Caco-2 (cell line): ENCODE measurements around the gene COA8. TPM values are rescaled to one million over a fixed set of nuclear protein-coding genes. Genes with fewer than 3 reads are reported as not detected.

Experiments
- BruUV-seq: library from RNA; stranded (reverse); fragments of 400-500 nt; replicated peaks from 2 replicates; lab custom pipeline; 2021; lab: Mats Ljungman, UMichigan
- CTCF ChIA-PET: fragments of 300-600 bp; sonication (Branson Sonifier 250); formaldehyde crosslinking; loops from one replicate; lab custom pipeline; 2022; ENCODE audit warnings: antibody characterized with exemption; lab: Charles Lee
- POLR2A ChIA-PET: fragments of 300-600 bp; sonication (Branson Sonifier 250); formaldehyde crosslinking; loops from one replicate; lab custom pipeline; 2022; ENCODE audit warnings: antibody characterized with exemption; lab: Charles Lee
- DNase-seq, 2 experiments: peaks; one replicate each; pipeline versions ENCODE4 v3.0.0 to v3.0.0-alpha.2; 2020 to 2022
- H3K27me3 ChIP-seq: replicated peaks from 2 replicates; pipeline ENCODE4 v1.6.0; 2011; ENCODE audit warnings: low read length; ENCODE audit not compliant: control insufficient read depth, insufficient read depth
- H3K36me3 ChIP-seq: 2 replicates; pipeline ENCODE4 v1.5.1; 2011; ENCODE audit warnings: low read length; ENCODE audit not compliant: control insufficient read depth, insufficient read depth
- H3K4me1 ChIP-seq: fragments of 250-450 bp; sonication (Bioruptor Pico); 2 replicates; pipeline ENCODE4 v1.5.1; 2020; ENCODE audit warnings: mild to moderate bottlenecking
- H3K4me3 ChIP-seq: 2 replicates; pipeline ENCODE4 v1.5.1; 2011; ENCODE audit warnings: low read depth, mild to moderate bottlenecking, control low read depth, low read length
- H3K9me3 ChIP-seq: fragments of 250-450 bp; sonication (Bioruptor Pico); 2 replicates; pipeline ENCODE4 v1.5.1; 2020; ENCODE audit warnings: mild to moderate bottlenecking, moderate library complexity
- H3K27ac Mint-ChIP-seq: one replicate; pipeline ENCODE4 v1.8.0; 2022; ENCODE audit warnings: mixed read lengths; ENCODE audit not compliant: unreplicated experiment
- H3K27me3 Mint-ChIP-seq: one replicate; pipeline ENCODE4 v1.8.0; 2022; ENCODE audit warnings: mixed read lengths; ENCODE audit not compliant: insufficient read depth, unreplicated experiment
- H3K36me3 Mint-ChIP-seq: one replicate; pipeline ENCODE4 v1.8.0; 2022; ENCODE audit warnings: mild to moderate bottlenecking, mixed read lengths; ENCODE audit not compliant: insufficient read depth, unreplicated experiment
- H3K4me1 Mint-ChIP-seq: one replicate; pipeline ENCODE4 v1.8.0; 2022; ENCODE audit warnings: low read depth, mixed read lengths; ENCODE audit not compliant: unreplicated experiment
- H3K4me3 Mint-ChIP-seq: one replicate; pipeline ENCODE4 v1.8.0; 2022; ENCODE audit warnings: mild to moderate bottlenecking, moderate library complexity, mixed read lengths; ENCODE audit not compliant: unreplicated experiment
- H3K9me3 Mint-ChIP-seq: one replicate; pipeline ENCODE4 v1.8.0; 2022; ENCODE audit warnings: mixed read lengths; ENCODE audit not compliant: unreplicated experiment
- intact Hi-C: fragments of 100-400 bp; cut with micrococcal nuclease; formaldehyde crosslinking; loops from one replicate; pipeline ENCODE4 v1.10.0; 2022; ENCODE audit not compliant: unreplicated experiment
- total RNA-seq: library from RNA; stranded (reverse); gene quantifications from 2 replicates; pipeline ENCODE4 v1.2.3, GENCODE V29; 2022
- TF ChIP-seq, protein P1 (sequence below), 2 experiments: fragments of 200-600 bp in 1 of 2; IDR thresholded peaks; 1 replicate in 1 of 2; 2 replicates in 1 of 2; pipeline versions ENCODE4 v1.5.1 to v1.8.0; 2011 to 2022; ENCODE audit warnings: antibody characterized with exemption in 1 of 2, control low read depth in 1 of 2, inconsistent platforms in 1 of 2, low read depth in 1 of 2, low read length in 1 of 2, mild to moderate bottlenecking in 1 of 2, moderate library complexity in 1 of 2; ENCODE audit not compliant: insufficient read depth in 1 of 2, severe bottlenecking in 1 of 2, unreplicated experiment in 1 of 2

COA8 gene
- total RNA-seq, 1 experiment from 2014 or later, result 50.7 TPM

DNA sequence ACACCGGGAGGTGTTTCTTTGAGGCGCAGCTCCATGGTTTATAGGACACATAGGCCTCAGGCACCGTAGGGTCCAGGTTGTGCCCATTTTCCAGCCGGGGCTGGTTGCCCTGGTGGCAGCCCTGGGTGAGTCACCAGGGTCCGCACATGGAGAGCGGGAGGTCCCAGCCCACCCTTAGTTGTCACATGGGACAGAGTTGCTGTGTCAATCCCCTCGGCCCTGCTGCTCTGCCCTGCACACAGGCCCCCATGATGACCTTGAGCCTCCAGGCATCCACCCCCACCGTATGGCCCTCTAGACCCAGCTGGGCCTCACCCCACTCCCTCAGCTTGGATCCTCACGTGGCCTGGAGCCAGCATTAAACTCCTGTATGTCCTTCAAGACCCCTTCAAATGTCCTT is 26.1 kb upstream of the COA8 start:
- no peak for DNase-seq
- Mint-ChIP-seq H3K4me1 (no peaks in the 10 kb centered on the region), H3K9me3 (no peaks in the 10 kb centered on the region), H3K27ac (no peak overlapping the region), H3K36me3 (peaks cover 16% of the 10 kb centered on the region), H3K4me3 (no peak overlapping the region), H3K27me3 (no peaks in the 10 kb centered on the region)
- H3K4me3 ChIP-seq, result no peak overlapping the region
- CTCF ChIA-PET, result interaction anchor here (1.7 kb wide), 1 partner anchor 18 kb away, joined by 4 read pairs; no protein-coding TSS in a partner anchor
- intact Hi-C loops, result no loop called here
- POLR2A ChIA-PET, result no interaction called here
- H3K36me3 ChIP-seq, result peaks cover 2% of the 10 kb centered on the region; the same call in 1 of the 2 replicates
- TF ChIP-seq, protein P1, sequence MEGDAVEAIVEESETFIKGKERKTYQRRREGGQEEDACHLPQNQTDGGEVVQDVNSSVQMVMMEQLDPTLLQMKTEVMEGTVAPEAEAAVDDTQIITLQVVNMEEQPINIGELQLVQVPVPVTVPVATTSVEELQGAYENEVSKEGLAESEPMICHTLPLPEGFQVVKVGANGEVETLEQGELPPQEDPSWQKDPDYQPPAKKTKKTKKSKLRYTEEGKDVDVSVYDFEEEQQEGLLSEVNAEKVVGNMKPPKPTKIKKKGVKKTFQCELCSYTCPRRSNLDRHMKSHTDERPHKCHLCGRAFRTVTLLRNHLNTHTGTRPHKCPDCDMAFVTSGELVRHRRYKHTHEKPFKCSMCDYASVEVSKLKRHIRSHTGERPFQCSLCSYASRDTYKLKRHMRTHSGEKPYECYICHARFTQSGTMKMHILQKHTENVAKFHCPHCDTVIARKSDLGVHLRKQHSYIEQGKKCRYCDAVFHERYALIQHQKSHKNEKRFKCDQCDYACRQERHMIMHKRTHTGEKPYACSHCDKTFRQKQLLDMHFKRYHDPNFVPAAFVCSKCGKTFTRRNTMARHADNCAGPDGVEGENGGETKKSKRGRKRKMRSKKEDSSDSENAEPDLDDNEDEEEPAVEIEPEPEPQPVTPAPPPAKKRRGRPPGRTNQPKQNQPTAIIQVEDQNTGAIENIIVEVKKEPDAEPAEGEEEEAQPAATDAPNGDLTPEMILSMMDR (IDR thresholded peaks at IDR 0.05; ENCODE audit: insufficient read depth in 1 of 2, low read depth in 1 of 2, low read length in 1 of 2, severe bottlenecking in 1 of 2, unreplicated experiment in 1 of 2), result no peak
- H3K4me1 ChIP-seq, result no peaks in the 10 kb centered on the region
- BruUV-seq, result no TSS peak
- H3K27me3 ChIP-seq, result no peaks in the 10 kb centered on the region
- no peaks in the 10 kb centered on the region for H3K9me3 ChIP-seq

DNA sequence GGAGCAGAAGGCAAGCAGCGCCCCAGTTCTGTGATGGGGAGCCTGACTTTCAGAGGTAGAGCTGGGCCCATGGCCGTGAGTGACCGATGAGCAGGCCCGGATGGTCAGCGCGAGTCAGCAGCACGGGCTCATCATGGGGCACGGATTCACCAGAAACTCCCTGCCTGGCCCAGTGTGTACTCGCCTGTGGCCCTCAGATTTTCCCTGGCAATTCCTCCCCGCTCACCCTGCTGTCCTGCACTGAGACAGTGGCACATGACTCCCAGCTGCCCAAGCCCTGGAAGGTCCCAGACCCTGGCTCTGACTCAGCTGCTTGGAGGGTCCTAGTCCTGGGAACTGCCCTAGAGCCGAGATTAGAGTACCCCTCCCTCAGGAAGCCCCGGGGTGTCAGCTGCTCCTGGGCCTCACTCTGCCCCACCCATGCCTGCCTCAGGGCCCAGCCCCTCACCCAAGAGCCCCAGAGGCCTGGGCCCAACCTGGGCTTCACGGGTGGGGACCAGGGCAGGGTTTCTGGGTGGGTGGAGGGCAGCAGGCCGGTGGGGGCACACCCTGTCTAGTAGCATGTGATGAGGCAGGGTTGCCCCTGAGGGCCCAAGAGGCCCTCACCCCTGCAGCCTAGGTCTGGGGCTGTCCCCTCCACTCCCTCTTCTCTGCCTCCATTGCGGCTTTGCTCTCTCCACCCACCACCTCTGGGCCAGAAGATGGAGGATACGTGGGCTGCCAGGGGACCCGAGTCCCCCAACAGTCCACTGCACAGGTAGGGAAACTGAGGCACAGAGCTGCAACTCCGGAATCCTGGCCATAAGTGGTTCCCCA is 25.4 kb upstream of the COA8 start:
- H3K9me3 ChIP-seq, result no peaks in the 10 kb centered on the region
- Mint-ChIP-seq H3K27me3 (no peaks in the 10 kb centered on the region), H3K9me3 (no peaks in the 10 kb centered on the region), H3K27ac (no peak overlapping the region), H3K4me1 (no peaks in the 10 kb centered on the region), H3K36me3 (peaks cover 16% of the 10 kb centered on the region), H3K4me3 (no peak overlapping the region)
- no peaks in the 10 kb centered on the region for H3K27me3 ChIP-seq
- intact Hi-C loops, result no loop called here
- peaks cover under 1% of the 10 kb centered on the region; the same call in 1 of the 2 replicates for H3K4me1 ChIP-seq
- DNase-seq, result no peak
- CTCF ChIA-PET, result interaction anchor here (1.7 kb wide), 1 partner anchor 19 kb away, joined by 4 read pairs; no protein-coding TSS in a partner anchor
- no TSS peak for BruUV-seq
- POLR2A ChIA-PET, result interaction anchor here (0.6 kb wide), 1 partner anchor 166 kb away, joined by 3 read pairs; no protein-coding TSS in a partner anchor
- TF ChIP-seq, protein P1 (IDR thresholded peaks at IDR 0.05; ENCODE audit: insufficient read depth in 1 of 2, low read depth in 1 of 2, low read length in 1 of 2, severe bottlenecking in 1 of 2, unreplicated experiment in 1 of 2), result no peak
- no peak overlapping the region for H3K4me3 ChIP-seq
- peaks cover under 1% of the 10 kb centered on the region; the same call in 1 of the 2 replicates for H3K36me3 ChIP-seq

DNA sequence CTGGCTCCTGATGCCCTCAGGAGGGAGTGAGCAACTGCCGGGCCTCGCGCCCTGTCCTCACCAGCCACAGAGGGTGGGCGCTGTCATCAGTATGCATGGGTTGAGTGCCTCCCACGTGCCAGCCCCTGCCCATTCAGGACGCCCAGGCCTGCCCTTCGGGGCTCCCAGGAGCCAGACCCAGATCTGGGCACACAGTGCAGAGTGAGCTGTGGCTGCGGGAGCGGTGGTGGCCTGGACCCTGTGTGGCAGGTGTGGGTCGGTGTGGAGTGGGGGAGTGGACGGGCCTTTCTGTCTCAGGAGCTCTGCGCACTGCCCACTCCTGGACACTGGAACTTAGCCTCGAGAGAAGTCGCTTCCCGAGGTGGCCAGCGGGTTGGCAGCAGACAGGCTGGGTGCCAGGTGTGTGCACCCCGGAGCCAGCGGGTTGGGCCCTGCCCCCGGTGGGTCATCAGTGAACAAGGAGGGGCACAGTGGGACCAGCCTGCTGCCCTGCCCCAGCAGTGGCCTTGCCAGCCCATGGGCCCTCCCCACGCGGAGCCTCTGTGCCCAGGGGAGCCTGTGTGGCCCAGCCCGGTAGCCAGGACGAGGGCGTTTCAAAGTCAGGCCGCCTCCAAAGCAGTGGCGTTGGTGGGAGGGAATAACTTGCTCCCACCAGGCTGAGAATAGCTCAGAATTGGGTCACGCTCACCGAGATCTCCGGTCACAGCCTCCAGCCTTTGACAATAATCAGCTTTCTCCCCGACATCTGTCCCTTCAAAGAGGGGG is 24.3 kb upstream of the COA8 start:
- intact Hi-C loops, result no loop called here
- Mint-ChIP-seq H3K4me3 (no peak overlapping the region), H3K27me3 (no peaks in the 10 kb centered on the region), H3K36me3 (peaks cover 16% of the 10 kb centered on the region), H3K27ac (no peak overlapping the region), H3K4me1 (no peaks in the 10 kb centered on the region), H3K9me3 (no peaks in the 10 kb centered on the region)
- no peaks in the 10 kb centered on the region for H3K9me3 ChIP-seq
- H3K4me1 ChIP-seq, result peaks cover 6% of the 10 kb centered on the region
- H3K27me3 ChIP-seq, result no peaks in the 10 kb centered on the region
- DNase-seq, result no peak
- no TSS peak for BruUV-seq
- TF ChIP-seq, protein P1 (IDR thresholded peaks at IDR 0.05; ENCODE audit: insufficient read depth in 1 of 2, low read depth in 1 of 2, low read length in 1 of 2, severe bottlenecking in 1 of 2, unreplicated experiment in 1 of 2), result no peak
- CTCF ChIA-PET, result interaction anchor here (0.8 to 1.4 kb wide), 2 partner anchors 10 to 20 kb away, joined by 3 read pairs; partner anchors contain the start of gene TRMT61A
- POLR2A ChIA-PET, result interaction anchor here (0.7 kb wide), 1 partner anchor 1475 kb away, joined by 4 read pairs; no protein-coding TSS in a partner anchor
- H3K4me3 ChIP-seq, result no peak overlapping the region
- H3K36me3 ChIP-seq, result no peaks in the 10 kb centered on the region; the same call in 1 of the 2 replicates
